K562 (cell line): ENCODE results near the gene NLRP6. TPM values are rescaled to one million over a fixed set of nuclear protein-coding genes. Genes with fewer than 3 reads are reported as not detected.

Experiments used
- CCNT2 ChIP-seq: IDR thresholded peaks from 2 replicates; pipeline ENCODE4 v1.6.1; 2011; ENCODE audit warnings: borderline replicate concordance, low read depth, mild to moderate bottlenecking, moderate library complexity, mixed read lengths, low read length; ENCODE audit not compliant: insufficient read length; ENCODE audit errors: extremely low read depth
- CHAMP1 ChIP-seq: fragments of 450-650 bp; IDR thresholded peaks from 2 replicates; pipeline ENCODE4 v1.6.1; 2016; ENCODE audit warnings: mild to moderate bottlenecking
- E2F5 ChIP-seq: sonication (generic); formaldehyde crosslinking; IDR thresholded peaks from 2 replicates; pipeline ENCODE4 v1.8.0; 2022; ENCODE audit warnings: mild to moderate bottlenecking, missing genetic modification reagents
- MTA1 ChIP-seq: fragments of 450-650 bp; IDR thresholded peaks from 2 replicates; pipeline ENCODE4 v1.6.1; 2017; ENCODE audit warnings: borderline replicate concordance
- RFX1 ChIP-seq: fragments of 450-650 bp; IDR thresholded peaks from 2 replicates; pipeline ENCODE4 v1.6.1; 2016; ENCODE audit warnings: mild to moderate bottlenecking, moderate library complexity
- SNRNP70 ChIP-seq: fragments of 200-400 bp; formaldehyde crosslinking; optimal IDR thresholded peaks from 2 replicates; pipeline ENCODE3; 2017; ENCODE audit warnings: low read depth, low read length
- TAF1 ChIP-seq: IDR thresholded peaks from 2 replicates; pipeline ENCODE4 v1.6.1; 2011; ENCODE audit warnings: mild to moderate bottlenecking, low read length, moderate library complexity; ENCODE audit not compliant: insufficient read depth, control insufficient read depth, severe bottlenecking; ENCODE audit errors: extremely low read depth
- ZNF445 ChIP-seq: fragments of 250-450 bp; sonication (Bioruptor Pico); IDR thresholded peaks from 2 replicates; pipeline ENCODE4 v1.4.0; 2020; ENCODE audit warnings: low read depth, mild to moderate bottlenecking, moderate library complexity
- ZNF589 ChIP-seq: fragments of 200-800 bp; sonication (Bioruptor generic); IDR thresholded peaks from 2 replicates; pipeline ENCODE4 v1.6.1; 2016; ENCODE audit warnings: low read depth, missing genetic modification characterization, missing compliant biosample characterization
- polyA plus RNA-seq, 8 experiments: library from polyadenylated mRNA; depleted of rRNA in 4 of 8; stranded (reverse) in 5 of 8; unstranded in 3 of 8; fragments of >200 nt; fragmentation: Nextera tagmentation in 2 of 8; fragmentation: Illumina TruSeq in 1 of 8; extraction: Ambion mirVana in 2 of 8; extraction: Trizol in 1 of 8; gene quantifications; 2 replicates each; pipeline versions ENCODE4 v1.2.1 to v1.2.3, GENCODE V29; 2011 to 2014; ENCODE audit warnings: inconsistent platforms in 1 of 8, missing spikeins in 1 of 8
- total RNA-seq, 7 experiments: library from RNA; depleted of rRNA in 6 of 7; stranded (reverse); fragments of >200 nt in 6 of 7; fragmentation: Illumina TruSeq in 2 of 7; extraction: Trizol in 2 of 7; gene quantifications; 2 replicates each; pipeline versions ENCODE4 v1.2.1 to v1.2.3, GENCODE V29; 2011 to 2021; ENCODE audit warnings: low replicate concordance in 1 of 7
- TF ChIP-seq, protein P1 (sequence below), 2 experiments: fragments of 150-350 bp in 1 of 2; IDR thresholded peaks; 2 replicates each; pipeline ENCODE4 v1.6.1; 2012 to 2016; ENCODE audit warnings: low read depth in 2 of 2, low read length in 2 of 2, mild to moderate bottlenecking in 1 of 2, moderate library complexity in 1 of 2
- TF ChIP-seq, protein P2 (sequence below), 2 experiments: fragments of 450-650 bp in 1 of 2; sonication (generic) in 1 of 2; formaldehyde crosslinking in 1 of 2; IDR thresholded peaks in 1 of 2; conservative IDR thresholded peaks in 1 of 2; 2 replicates each; pipeline versions ENCODE4 v1.6.1 to v1.8.1; 2016 to 2023; ENCODE audit warnings: mild to moderate bottlenecking in 2 of 2, moderate library complexity in 2 of 2, inconsistent platforms in 1 of 2, missing genetic modification reagents in 1 of 2
- TF ChIP-seq, protein P3 (sequence below): sonication (generic); formaldehyde crosslinking; IDR thresholded peaks from 2 replicates; pipeline ENCODE4 v1.8.0; 2022; ENCODE audit warnings: mild to moderate bottlenecking, missing genetic modification reagents
- TF ChIP-seq, protein P4 (sequence below): IDR thresholded peaks from 2 replicates; pipeline ENCODE4 v1.6.1; 2011; ENCODE audit not compliant: insufficient read length; ENCODE audit errors: extremely low read depth

The NLRP6 gene
- total and polyA plus RNA-seq, 9 of the 15 experiments (the other 6 are each of a cell fraction or from before 2014, with no cell fraction given) = 0.03 to 0.18 (median 0.15) TPM; not detected in 5

GRCh38 chr11:236774-237767, 41.1 kb upstream of the NLRP6 start, which contains the start of gene PSMD13 (continued):
- TF ChIP-seq, protein P1, sequence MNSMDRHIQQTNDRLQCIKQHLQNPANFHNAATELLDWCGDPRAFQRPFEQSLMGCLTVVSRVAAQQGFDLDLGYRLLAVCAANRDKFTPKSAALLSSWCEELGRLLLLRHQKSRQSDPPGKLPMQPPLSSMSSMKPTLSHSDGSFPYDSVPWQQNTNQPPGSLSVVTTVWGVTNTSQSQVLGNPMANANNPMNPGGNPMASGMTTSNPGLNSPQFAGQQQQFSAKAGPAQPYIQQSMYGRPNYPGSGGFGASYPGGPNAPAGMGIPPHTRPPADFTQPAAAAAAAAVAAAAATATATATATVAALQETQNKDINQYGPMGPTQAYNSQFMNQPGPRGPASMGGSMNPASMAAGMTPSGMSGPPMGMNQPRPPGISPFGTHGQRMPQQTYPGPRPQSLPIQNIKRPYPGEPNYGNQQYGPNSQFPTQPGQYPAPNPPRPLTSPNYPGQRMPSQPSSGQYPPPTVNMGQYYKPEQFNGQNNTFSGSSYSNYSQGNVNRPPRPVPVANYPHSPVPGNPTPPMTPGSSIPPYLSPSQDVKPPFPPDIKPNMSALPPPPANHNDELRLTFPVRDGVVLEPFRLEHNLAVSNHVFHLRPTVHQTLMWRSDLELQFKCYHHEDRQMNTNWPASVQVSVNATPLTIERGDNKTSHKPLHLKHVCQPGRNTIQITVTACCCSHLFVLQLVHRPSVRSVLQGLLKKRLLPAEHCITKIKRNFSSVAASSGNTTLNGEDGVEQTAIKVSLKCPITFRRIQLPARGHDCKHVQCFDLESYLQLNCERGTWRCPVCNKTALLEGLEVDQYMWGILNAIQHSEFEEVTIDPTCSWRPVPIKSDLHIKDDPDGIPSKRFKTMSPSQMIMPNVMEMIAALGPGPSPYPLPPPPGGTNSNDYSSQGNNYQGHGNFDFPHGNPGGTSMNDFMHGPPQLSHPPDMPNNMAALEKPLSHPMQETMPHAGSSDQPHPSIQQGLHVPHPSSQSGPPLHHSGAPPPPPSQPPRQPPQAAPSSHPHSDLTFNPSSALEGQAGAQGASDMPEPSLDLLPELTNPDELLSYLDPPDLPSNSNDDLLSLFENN (IDR thresholded peaks at IDR 0.05; ENCODE audit: low read depth in 2 of 2, low read length in 2 of 2) = no peak
- TF ChIP-seq E2F5 (CRISPR knock-in tag) (no peak), RFX1 (peak; percentile 93), ZNF445 (CRISPR knock-in tag) (no peak), CCNT2 (peak; percentile 48), ZNF589 (CRISPR knock-in tag) (peak; percentile 45; the same call in 1 of the 2 replicates), SNRNP70 (no peak), MTA1 (no peak), TAF1 (peak; percentile 84), CHAMP1 (no peak)
- TF ChIP-seq, protein P2, sequence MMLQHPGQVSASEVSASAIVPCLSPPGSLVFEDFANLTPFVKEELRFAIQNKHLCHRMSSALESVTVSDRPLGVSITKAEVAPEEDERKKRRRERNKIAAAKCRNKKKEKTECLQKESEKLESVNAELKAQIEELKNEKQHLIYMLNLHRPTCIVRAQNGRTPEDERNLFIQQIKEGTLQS (IDR thresholded peaks at IDR 0.05) = no peak
- TF ChIP-seq, protein P2 (CRISPR knock-in tag; conservative IDR thresholded peaks at IDR 0.05) = peak; percentile 43; the same call in 1 of the 2 replicates
- TF ChIP-seq, protein P3, sequence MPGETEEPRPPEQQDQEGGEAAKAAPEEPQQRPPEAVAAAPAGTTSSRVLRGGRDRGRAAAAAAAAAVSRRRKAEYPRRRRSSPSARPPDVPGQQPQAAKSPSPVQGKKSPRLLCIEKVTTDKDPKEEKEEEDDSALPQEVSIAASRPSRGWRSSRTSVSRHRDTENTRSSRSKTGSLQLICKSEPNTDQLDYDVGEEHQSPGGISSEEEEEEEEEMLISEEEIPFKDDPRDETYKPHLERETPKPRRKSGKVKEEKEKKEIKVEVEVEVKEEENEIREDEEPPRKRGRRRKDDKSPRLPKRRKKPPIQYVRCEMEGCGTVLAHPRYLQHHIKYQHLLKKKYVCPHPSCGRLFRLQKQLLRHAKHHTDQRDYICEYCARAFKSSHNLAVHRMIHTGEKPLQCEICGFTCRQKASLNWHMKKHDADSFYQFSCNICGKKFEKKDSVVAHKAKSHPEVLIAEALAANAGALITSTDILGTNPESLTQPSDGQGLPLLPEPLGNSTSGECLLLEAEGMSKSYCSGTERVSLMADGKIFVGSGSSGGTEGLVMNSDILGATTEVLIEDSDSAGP (CRISPR knock-in tag) = no peak
- TF ChIP-seq, protein P4, sequence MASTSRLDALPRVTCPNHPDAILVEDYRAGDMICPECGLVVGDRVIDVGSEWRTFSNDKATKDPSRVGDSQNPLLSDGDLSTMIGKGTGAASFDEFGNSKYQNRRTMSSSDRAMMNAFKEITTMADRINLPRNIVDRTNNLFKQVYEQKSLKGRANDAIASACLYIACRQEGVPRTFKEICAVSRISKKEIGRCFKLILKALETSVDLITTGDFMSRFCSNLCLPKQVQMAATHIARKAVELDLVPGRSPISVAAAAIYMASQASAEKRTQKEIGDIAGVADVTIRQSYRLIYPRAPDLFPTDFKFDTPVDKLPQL = no peak
